ENCODE data around the gene SRSF12.
A peak's percentile ranks its signal among the peaks of the same experiment; 100 is the strongest.

The SRSF12 gene

GRCh38 chr6:89050697-89051096 lies 67.2 kb downstream of the SRSF12 start:
- H3K79me2 ChIP-seq (ENCODE audit: insufficient read depth, low read length): no peaks in the 10 kb centered on the region
- H3K4me2 ChIP-seq (ENCODE audit: low read depth, low read length, poor library complexity, severe bottlenecking): no peak overlapping the region
- peaks cover 8% of the 10 kb centered on the region for H3K4me1 ChIP-seq (ENCODE audit: insufficient read depth, low read length, poor library complexity, severe bottlenecking)
- no peaks in the 10 kb centered on the region for H3K27me3 ChIP-seq (ENCODE audit: insufficient read depth, low read length, poor library complexity, severe bottlenecking)
- H3F3A ChIP-seq (ENCODE audit: low read depth): no peaks in the 10 kb centered on the region
- H3K36me3 ChIP-seq (ENCODE audit: insufficient read depth, low read length): no peaks in the 10 kb centered on the region
- H3K9ac ChIP-seq (ENCODE audit: low read depth, low read length, poor library complexity, severe bottlenecking): no peak overlapping the region
- no peaks in the 10 kb centered on the region for H3K9me2 ChIP-seq (replicated peaks; ENCODE audit: low read depth, low read length)
- H4K20me1 ChIP-seq (ENCODE audit: insufficient read depth, low read length, poor library complexity, severe bottlenecking): no peaks in the 10 kb centered on the region
- peak overlapping the region; percentile 47 for H2AFZ ChIP-seq (ENCODE audit: low read length)
- H3K9me3 ChIP-seq (ENCODE audit: insufficient read depth, low read depth, low read length): no peaks in the 10 kb centered on the region
- TF ChIP-seq EZH2phosphoT487 (IDR thresholded peaks at IDR 0.05; ENCODE audit: borderline replicate concordance) (no peak), CTCF (conservative IDR thresholded peaks at IDR 0.05; ENCODE audit: low read length) (no peak)
- H3K4me3 ChIP-seq (ENCODE audit: low read length, poor library complexity, severe bottlenecking): no peak overlapping the region

GRCh38 chr6:89050155-89050554 lies 67.7 kb downstream of the SRSF12 start:
- no peaks in the 10 kb centered on the region for H3F3A ChIP-seq (ENCODE audit: low read depth)
- TF ChIP-seq CTCF (conservative IDR thresholded peaks at IDR 0.05; ENCODE audit: low read length): no peak
- TF ChIP-seq EZH2phosphoT487 (IDR thresholded peaks at IDR 0.05; ENCODE audit: borderline replicate concordance): no peak

GRCh38 chr6:89048985-89049384 lies 68.9 kb downstream of the SRSF12 start:
- H3K4me2 ChIP-seq (ENCODE audit: low read depth, low read length, poor library complexity, severe bottlenecking): no peak overlapping the region
- H3F3A ChIP-seq (ENCODE audit: low read depth): no peaks in the 10 kb centered on the region
- H3K9me3 ChIP-seq (ENCODE audit: insufficient read depth, low read depth, low read length): no peaks in the 10 kb centered on the region
- TF ChIP-seq CTCF (conservative IDR thresholded peaks at IDR 0.05; ENCODE audit: low read length) (no peak), EZH2phosphoT487 (IDR thresholded peaks at IDR 0.05; ENCODE audit: borderline replicate concordance) (no peak)
- no peaks in the 10 kb centered on the region for H3K36me3 ChIP-seq (ENCODE audit: insufficient read depth, low read length)
- H3K4me1 ChIP-seq (ENCODE audit: insufficient read depth, low read length, poor library complexity, severe bottlenecking): peaks cover 8% of the 10 kb centered on the region
- H4K20me1 ChIP-seq (ENCODE audit: insufficient read depth, low read length, poor library complexity, severe bottlenecking): no peaks in the 10 kb centered on the region
- no peaks in the 10 kb centered on the region for H3K9me2 ChIP-seq (replicated peaks; ENCODE audit: low read depth, low read length)
- H3K4me3 ChIP-seq (ENCODE audit: low read length, poor library complexity, severe bottlenecking): no peak overlapping the region
- H3K9ac ChIP-seq (ENCODE audit: low read depth, low read length, poor library complexity, severe bottlenecking): no peak overlapping the region
- peak overlapping the region; percentile 51; the same call in 1 of the 2 replicates for H2AFZ ChIP-seq (ENCODE audit: low read length)
- no peaks in the 10 kb centered on the region for H3K27me3 ChIP-seq (ENCODE audit: insufficient read depth, low read length, poor library complexity, severe bottlenecking)
- H3K79me2 ChIP-seq (ENCODE audit: insufficient read depth, low read length): no peaks in the 10 kb centered on the region

More at GRCh38 chr6:89050155-89050554, 67.7 kb downstream of the SRSF12 start:
- H3K4me3 ChIP-seq (ENCODE audit: low read length, poor library complexity, severe bottlenecking): no peak overlapping the region
- no peaks in the 10 kb centered on the region for H3K79me2 ChIP-seq (ENCODE audit: insufficient read depth, low read length)
- peaks cover 8% of the 10 kb centered on the region for H3K4me1 ChIP-seq (ENCODE audit: insufficient read depth, low read length, poor library complexity, severe bottlenecking)
- no peak overlapping the region for H3K4me2 ChIP-seq (ENCODE audit: low read depth, low read length, poor library complexity, severe bottlenecking)
- no peaks in the 10 kb centered on the region for H3K27me3 ChIP-seq (ENCODE audit: insufficient read depth, low read length, poor library complexity, severe bottlenecking)
- peak overlapping the region; percentile 47 for H2AFZ ChIP-seq (ENCODE audit: low read length)
- H3K36me3 ChIP-seq (ENCODE audit: insufficient read depth, low read length): no peaks in the 10 kb centered on the region
- H3K9ac ChIP-seq (ENCODE audit: low read depth, low read length, poor library complexity, severe bottlenecking): no peak overlapping the region
- H4K20me1 ChIP-seq (ENCODE audit: insufficient read depth, low read length, poor library complexity, severe bottlenecking): no peaks in the 10 kb centered on the region
- no peaks in the 10 kb centered on the region for H3K9me2 ChIP-seq (replicated peaks; ENCODE audit: low read depth, low read length)
- no peaks in the 10 kb centered on the region for H3K9me3 ChIP-seq (ENCODE audit: insufficient read depth, low read depth, low read length)
